K562 (cell line): ENCODE measurements around the gene ZNF106. TPM values are rescaled to one million over a fixed set of nuclear protein-coding genes. Genes with fewer than 3 reads are reported as not detected.

Experiments used
- ATAC-seq: fragments of 200-7000 bp; cut with Tn5 transposase; 3 replicates; pipeline ENCODE4 v1.9.1; 2020; ENCODE audit warnings: moderate library complexity
- BruUV-seq: library from RNA; stranded (reverse); fragments of 400-500 nt; replicated peaks from 2 replicates; lab custom pipeline; 2021; lab: Mats Ljungman, UMichigan
- CTCF ChIA-PET: fragments of 300-600 bp; formaldehyde crosslinking; extraction: SDS; loops from one replicate; lab custom pipeline; 2021; ENCODE audit warnings: low intra/inter-chr PET ratio; lab: Yijun Ruan, JAX
- POLR2A ChIA-PET: fragments of 300-600, 350-650 bp; sonication (Branson Sonifier 250); formaldehyde crosslinking; extraction: SDS; loops from one replicate; lab custom pipeline; 2021; ENCODE audit warnings: antibody characterized with exemption, inconsistent platforms; lab: Yijun Ruan, JAX
- DNase-seq, 4 experiments: peaks; one replicate each; pipeline versions ENCODE4 v3.0.0 to v3.0.0-alpha.2; 2011 to 2018; ENCODE audit warnings: low spot score in 3 of 4, mixed read lengths in 3 of 4; ENCODE audit errors: extremely low read depth in 1 of 4
- FAIRE-seq: peaks from 2 replicates; lab custom pipeline; 2011; peaks lifted over from hg19 to GRCh38; lab: Jason Lieb, UNC
- H2AFZ ChIP-seq: 2 replicates; pipeline ENCODE4 v1.6.0; 2011; ENCODE audit warnings: low read depth, low read length, control low read depth, inconsistent platforms
- H3K27ac ChIP-seq: fragments of 200-600 bp; 3 replicates; pipeline ENCODE4 v1.8.0; 2011; ENCODE audit warnings: low read depth, mild to moderate bottlenecking, control low read depth, inconsistent platforms, low read length, moderate library complexity, mixed read lengths; ENCODE audit errors: extremely low read depth
- H3K27me3 ChIP-seq, 2 experiments: fragments of 300-600 bp in 1 of 2; 2 replicates in 1 of 2; 3 replicates in 1 of 2; pipeline versions ENCODE4 v1.6.0 to v1.8.0; 2011; ENCODE audit warnings: inconsistent platforms in 2 of 2, low read length in 2 of 2, mild to moderate bottlenecking in 1 of 2, mixed read lengths in 1 of 2, moderate library complexity in 1 of 2; ENCODE audit not compliant: control insufficient read depth in 2 of 2, insufficient read depth in 2 of 2
- H3K36me3 ChIP-seq: fragments of 300-600 bp; 3 replicates; pipeline ENCODE4 v1.8.0; 2011; ENCODE audit warnings: mild to moderate bottlenecking, low read length, inconsistent platforms; ENCODE audit not compliant: control insufficient read depth, insufficient read depth
- H3K4me1 ChIP-seq, 2 experiments: fragments of 200-600 bp in 1 of 2; replicated peaks in 1 of 2; 2 replicates in 1 of 2; 3 replicates in 1 of 2; pipeline versions ENCODE4 v1.5.1 to v1.8.0; 2011; ENCODE audit warnings: inconsistent platforms in 2 of 2, low read length in 2 of 2, mild to moderate bottlenecking in 1 of 2, mixed read lengths in 1 of 2, moderate library complexity in 1 of 2; ENCODE audit not compliant: control insufficient read depth in 2 of 2, insufficient read depth in 2 of 2
- H3K4me2 ChIP-seq: 2 replicates; pipeline ENCODE4 v1.6.1; 2011; ENCODE audit warnings: low read length, control low read depth, inconsistent platforms, mixed read lengths; ENCODE audit not compliant: insufficient read depth
- H3K4me3 ChIP-seq: fragments of 200-600 bp; sonication (generic), shearing (Covaris generic); 2 replicates; pipeline ENCODE4 v1.5.1; 2016; ENCODE audit warnings: control low read depth, inconsistent platforms
- H3K79me2 ChIP-seq: fragments of 200-600 bp; 3 replicates; pipeline ENCODE4 v1.8.0; 2011; ENCODE audit warnings: low read length, inconsistent platforms; ENCODE audit not compliant: control insufficient read depth, insufficient read depth
- H3K9ac ChIP-seq, 2 experiments: 2 replicates each; pipeline versions ENCODE4 v1.6.0 to v1.6.1; 2011; ENCODE audit warnings: low read depth in 2 of 2, low read length in 2 of 2, control low read depth in 1 of 2, inconsistent platforms in 1 of 2, mild to moderate bottlenecking in 1 of 2, mixed read lengths in 1 of 2; ENCODE audit not compliant: insufficient read depth in 1 of 2
- H3K9me1 ChIP-seq: one replicate; pipeline ENCODE4 v1.6.0; 2011; ENCODE audit warnings: inconsistent platforms, mild to moderate bottlenecking, low read length, moderate library complexity; ENCODE audit not compliant: control insufficient read depth, insufficient read depth
- H3K9me3 ChIP-seq: replicated peaks from 2 replicates; pipeline ENCODE4 v1.5.1; 2011; ENCODE audit warnings: low read depth, low read length, inconsistent platforms; ENCODE audit not compliant: control insufficient read depth, insufficient read depth
- H4K20me1 ChIP-seq: replicated peaks from 2 replicates; pipeline ENCODE4 v1.6.1; 2011; ENCODE audit warnings: low read length, inconsistent platforms, mixed read lengths; ENCODE audit not compliant: control insufficient read depth, insufficient read depth
- MEIS2 ChIP-seq: fragments of 450-650 bp; IDR thresholded peaks from 2 replicates; pipeline ENCODE4 v1.6.1; 2014; ENCODE audit warnings: mild to moderate bottlenecking; ENCODE audit not compliant: partially characterized antibody
- PBX2 ChIP-seq, 2 experiments: IDR thresholded peaks in 1 of 2; conservative IDR thresholded peaks in 1 of 2; 2 replicates each; pipeline ENCODE4 v1.6.1; 2016; ENCODE audit warnings: low read depth in 2 of 2, mild to moderate bottlenecking in 1 of 2, missing compliant biosample characterization in 1 of 2, missing genetic modification characterization in 1 of 2, moderate library complexity in 1 of 2
- ZNF124 ChIP-seq: sonication (generic); formaldehyde crosslinking; IDR thresholded peaks from 2 replicates; pipeline ENCODE4 v1.8.1; 2022; ENCODE audit warnings: missing genetic modification reagents
- ZNF316 ChIP-seq: fragments of 450-650 bp; IDR thresholded peaks from 2 replicates; pipeline ENCODE4 v1.6.1; 2016
- WGBS: fragments of 100-300 bp; shearing (Covaris generic); methylation state at CpG from one replicate; pipeline ENCODE4 v1.1.6; 2016; ENCODE audit warnings: low coverage, mixed read lengths; ENCODE audit not compliant: insufficient coverage; ENCODE audit errors: missing lambda C conversion rate; 5-methylcytosine and 5-hydroxymethylcytosine counted together
- in situ Hi-C: fragments of 300-500 bp; cut with MboI; formaldehyde crosslinking; loops from 4 replicates; pipeline ENCODE4 v1.15.0; 2018; ENCODE audit warnings: inconsistent platforms, mixed read lengths
- intact Hi-C: fragments of 100-400 bp; cut with micrococcal nuclease; formaldehyde crosslinking; loops from 2 replicates; pipeline ENCODE4 v1.14.2; 2022
- polyA plus RNA-seq, 8 experiments: library from polyadenylated mRNA; depleted of rRNA in 4 of 8; stranded (reverse) in 5 of 8; unstranded in 3 of 8; fragments of >200 nt; fragmentation: Nextera tagmentation in 2 of 8; fragmentation: Illumina TruSeq in 1 of 8; extraction: Ambion mirVana in 2 of 8; extraction: Trizol in 1 of 8; gene quantifications; 2 replicates each; pipeline versions ENCODE4 v1.2.1 to v1.2.3, GENCODE V29; 2011 to 2014; ENCODE audit warnings: inconsistent platforms in 1 of 8, missing spikeins in 1 of 8
- total RNA-seq, 7 experiments: library from RNA; depleted of rRNA in 6 of 7; stranded (reverse); fragments of >200 nt in 6 of 7; fragmentation: Illumina TruSeq in 2 of 7; extraction: Trizol in 2 of 7; gene quantifications; 2 replicates each; pipeline versions ENCODE4 v1.2.1 to v1.2.3, GENCODE V29; 2011 to 2021; ENCODE audit warnings: low replicate concordance in 1 of 7

Gene ZNF106
- total and polyA plus RNA-seq, 9 of the 15 experiments (the other 6 are each of a cell fraction or from before 2014, with no cell fraction given) = 14.4 to 55.3 (median 33.7) TPM

GRCh38 chr15:42510258-42511006, 19.5 kb upstream of the ZNF106 start:
- peak; percentile 43; the same call in 1 of the 2 replicates for TF ChIP-seq ZNF316
- TF ChIP-seq MEIS2 = peak; percentile 55
- TF ChIP-seq ZNF124 (CRISPR knock-in tag) = no peak
- no peak for TF ChIP-seq PBX2 (CRISPR knock-in tag; IDR thresholded peaks at IDR 0.05; ENCODE audit: low read depth)
- TF ChIP-seq PBX2 (tag; conservative IDR thresholded peaks at IDR 0.05; ENCODE audit: low read depth) = peak; percentile 31; the same call in 1 of the 2 replicates
- DNase-seq (no peak), ATAC-seq (no peak), FAIRE-seq (no peak)
- H3K4me1 ChIP-seq = peaks cover 0 to 18% of the 10 kb centered on the region in 2 experiments; a peak in 4 of 5 replicates
- WGBS = 76% methylated on average over 4 of the region's 4 CpGs
- H3K36me3 ChIP-seq = peaks cover 46% of the 10 kb centered on the region
- no peaks in the 10 kb centered on the region for H3K9me3 ChIP-seq
- no peaks in the 10 kb centered on the region for H4K20me1 ChIP-seq
- H3K4me2 ChIP-seq = no peak overlapping the region
- H3K79me2 ChIP-seq = peaks cover 54% of the 10 kb centered on the region
- H3K27ac ChIP-seq = no peak overlapping the region
- in situ Hi-C loops (no loop called here), intact Hi-C loops (no loop called here)
- ChIA-PET POLR2A (interaction anchor here (0.7 to 1.9 kb wide), 5 partner anchors 10 to 34 kb away, joined by 3 to 8 read pairs (median 3); no protein-coding TSS in a partner anchor), CTCF (no interaction called here)
- H2AFZ ChIP-seq = no peak overlapping the region
- no peaks in the 10 kb centered on the region for H3K27me3 ChIP-seq
- BruUV-seq = no TSS peak
- H3K9me1 ChIP-seq = no peaks in the 10 kb centered on the region
- H3K9ac ChIP-seq = no peak overlapping the region
- H3K4me3 ChIP-seq = no peak overlapping the region
